Progenitor cell of endocrine pancreas (in vitro differentiated cells): Measurements from ENCODE around the gene MYEOV. TPM values are rescaled to one million over a fixed set of nuclear protein-coding genes. Genes with fewer than 3 reads are reported as not detected.

Experiments
- DNase-seq: peaks from one replicate; pipeline ENCODE4 v3.0.0; 2021; ENCODE audit warnings: low spot score; ENCODE audit not compliant: unreplicated experiment
- H3K27ac Mint-ChIP-seq: 2 replicates; pipeline ENCODE4 v1.8.0; 2021; ENCODE audit warnings: mild to moderate bottlenecking, moderate library complexity, mixed read lengths
- H3K27me3 Mint-ChIP-seq: 2 replicates; pipeline ENCODE4 v1.8.0; 2021; ENCODE audit warnings: mixed read lengths
- H3K36me3 Mint-ChIP-seq: 2 replicates; pipeline ENCODE4 v1.8.0; 2022; ENCODE audit warnings: mixed read lengths; ENCODE audit not compliant: insufficient read depth
- H3K4me1 Mint-ChIP-seq: 2 replicates; pipeline ENCODE4 v1.8.0; 2021; ENCODE audit warnings: low read depth, mixed read lengths
- H3K4me3 Mint-ChIP-seq: 2 replicates; pipeline ENCODE4 v1.8.0; 2021; ENCODE audit warnings: low read depth, mild to moderate bottlenecking, moderate library complexity, mixed read lengths
- H3K9me3 Mint-ChIP-seq: 2 replicates; pipeline ENCODE4 v1.8.0; 2021; ENCODE audit warnings: low read depth, mixed read lengths
- total RNA-seq: library from RNA; stranded (reverse); gene quantifications from 2 replicates; pipeline ENCODE4 v1.2.1, GENCODE V29; 2021
- TF ChIP-seq, protein P1 (sequence below): fragments of 200-600 bp; sonication (generic); IDR thresholded peaks from one replicate; pipeline ENCODE4 v1.5.0; 2021; ENCODE audit warnings: antibody characterized with exemption, mild to moderate bottlenecking; ENCODE audit not compliant: unreplicated experiment

Gene MYEOV
- total RNA-seq, 1 donor from 2014 or later = 0.14 TPM

DNA sequence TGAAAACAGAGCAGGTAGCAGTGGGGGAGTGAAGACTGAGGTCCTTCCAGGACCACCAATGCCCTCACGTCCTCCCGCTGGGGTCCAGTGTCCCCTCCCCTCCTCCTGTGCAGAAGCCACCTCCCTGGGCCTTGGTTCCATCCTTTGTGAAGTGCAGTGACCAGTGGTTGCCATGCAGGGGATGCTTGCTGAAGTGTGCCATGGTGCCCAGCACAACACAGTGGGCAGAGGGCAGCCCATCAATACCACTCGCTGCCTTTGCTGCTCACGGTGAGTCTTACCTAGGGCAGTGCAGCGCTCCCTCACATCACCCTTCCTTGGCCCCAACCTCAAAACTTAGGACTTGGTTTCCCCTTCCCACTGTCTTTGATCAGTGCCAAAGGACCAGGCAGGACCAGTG is 12.9 kb downstream of the MYEOV start:
- Mint-ChIP-seq H3K9me3 (no peaks in the 10 kb centered on the region), H3K27ac (no peak overlapping the region), H3K36me3 (no peaks in the 10 kb centered on the region), H3K4me3 (no peak overlapping the region), H3K27me3 (peaks cover 27% of the 10 kb centered on the region), H3K4me1 (no peaks in the 10 kb centered on the region)
- DNase-seq = no peak
- TF ChIP-seq, protein P1, sequence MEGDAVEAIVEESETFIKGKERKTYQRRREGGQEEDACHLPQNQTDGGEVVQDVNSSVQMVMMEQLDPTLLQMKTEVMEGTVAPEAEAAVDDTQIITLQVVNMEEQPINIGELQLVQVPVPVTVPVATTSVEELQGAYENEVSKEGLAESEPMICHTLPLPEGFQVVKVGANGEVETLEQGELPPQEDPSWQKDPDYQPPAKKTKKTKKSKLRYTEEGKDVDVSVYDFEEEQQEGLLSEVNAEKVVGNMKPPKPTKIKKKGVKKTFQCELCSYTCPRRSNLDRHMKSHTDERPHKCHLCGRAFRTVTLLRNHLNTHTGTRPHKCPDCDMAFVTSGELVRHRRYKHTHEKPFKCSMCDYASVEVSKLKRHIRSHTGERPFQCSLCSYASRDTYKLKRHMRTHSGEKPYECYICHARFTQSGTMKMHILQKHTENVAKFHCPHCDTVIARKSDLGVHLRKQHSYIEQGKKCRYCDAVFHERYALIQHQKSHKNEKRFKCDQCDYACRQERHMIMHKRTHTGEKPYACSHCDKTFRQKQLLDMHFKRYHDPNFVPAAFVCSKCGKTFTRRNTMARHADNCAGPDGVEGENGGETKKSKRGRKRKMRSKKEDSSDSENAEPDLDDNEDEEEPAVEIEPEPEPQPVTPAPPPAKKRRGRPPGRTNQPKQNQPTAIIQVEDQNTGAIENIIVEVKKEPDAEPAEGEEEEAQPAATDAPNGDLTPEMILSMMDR = no peak

DNA sequence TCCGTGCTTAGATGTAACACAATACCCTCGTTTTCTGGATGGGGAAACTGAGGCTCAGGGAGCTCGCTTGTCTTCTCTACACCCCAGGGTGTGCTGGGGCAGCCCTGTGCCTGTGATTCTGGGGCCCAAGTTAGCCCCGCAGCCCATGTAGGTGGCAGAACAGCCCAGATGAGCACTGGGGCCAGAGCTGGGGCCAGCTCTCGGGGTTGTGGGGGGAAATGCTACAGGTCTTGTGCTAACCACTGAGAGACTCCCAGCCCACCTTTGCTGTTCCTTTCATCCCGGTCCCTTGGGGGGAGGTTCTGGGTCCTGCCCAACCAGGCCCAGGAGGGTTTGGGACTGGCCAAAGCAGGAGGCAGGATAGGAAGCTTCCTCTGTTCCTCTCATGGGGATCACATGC is 13.5 kb downstream of the MYEOV start:
- TF ChIP-seq, protein P1 = no peak
- Mint-ChIP-seq H3K27me3 (peaks cover 29% of the 10 kb centered on the region), H3K4me1 (no peaks in the 10 kb centered on the region)

DNA sequence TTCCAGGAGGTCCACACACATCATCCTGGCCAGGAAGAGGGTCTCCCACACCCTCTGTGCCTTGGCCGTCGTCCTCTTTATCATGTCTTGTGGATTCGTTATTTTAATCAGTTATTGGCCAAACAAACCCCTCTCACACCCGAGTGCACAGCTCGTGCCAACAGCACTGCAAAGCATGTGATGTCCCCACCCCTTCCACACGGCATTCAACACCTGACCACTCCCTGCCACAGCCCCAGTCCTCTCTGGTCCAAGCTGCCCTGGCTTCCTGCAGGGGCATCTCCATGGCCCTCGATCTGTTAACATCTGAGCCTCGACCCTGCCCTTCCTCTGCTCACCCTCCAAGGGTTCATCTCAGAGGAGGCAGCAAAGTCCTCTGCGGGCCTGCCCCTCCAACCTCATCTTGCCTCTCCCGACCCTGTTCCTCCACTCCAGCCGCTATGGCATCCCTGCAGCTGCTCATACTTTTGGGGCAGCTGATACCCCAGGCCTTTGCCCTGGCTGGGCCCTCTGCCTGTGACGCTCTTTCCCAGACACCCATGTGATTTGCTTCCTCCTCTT is 14.0 kb downstream of the MYEOV start:
- TF ChIP-seq, protein P1 = no peak
- Mint-ChIP-seq H3K4me3 (no peak overlapping the region), H3K9me3 (no peaks in the 10 kb centered on the region), H3K27ac (no peak overlapping the region), H3K4me1 (no peaks in the 10 kb centered on the region), H3K36me3 (no peaks in the 10 kb centered on the region), H3K27me3 (peaks cover 26% of the 10 kb centered on the region)
- DNase-seq = no peak

More for the DNA sequence above, 13.5 kb downstream of the MYEOV start:
- no peak for DNase-seq
- Mint-ChIP-seq H3K27ac (no peak overlapping the region), H3K9me3 (no peaks in the 10 kb centered on the region), H3K36me3 (no peaks in the 10 kb centered on the region), H3K4me3 (no peak overlapping the region)

DNA sequence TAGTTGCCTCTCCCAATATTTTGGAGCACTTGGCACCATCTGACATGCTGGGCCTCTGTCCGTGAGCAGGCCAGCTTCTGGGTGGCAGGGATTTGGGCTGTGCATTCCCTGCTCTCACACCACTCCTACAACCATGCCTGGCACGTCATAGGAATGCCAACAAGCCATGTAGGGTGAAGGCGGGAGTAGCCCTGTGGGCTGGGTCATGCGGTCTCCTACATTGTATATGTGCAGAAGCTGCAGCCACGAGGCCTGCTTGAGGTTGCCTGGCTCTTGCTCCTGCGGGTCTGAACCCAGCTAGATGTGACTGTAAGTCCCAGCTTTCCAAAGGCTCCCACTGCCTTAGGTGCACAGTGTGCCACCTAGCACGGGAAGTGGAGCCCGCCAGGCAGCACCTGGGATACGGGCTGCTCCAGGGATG is 14.5 kb downstream of the MYEOV start:
- Mint-ChIP-seq H3K36me3 (no peaks in the 10 kb centered on the region), H3K9me3 (no peaks in the 10 kb centered on the region), H3K27ac (no peak overlapping the region), H3K4me3 (no peak overlapping the region), H3K4me1 (no peaks in the 10 kb centered on the region), H3K27me3 (peaks cover 26% of the 10 kb centered on the region)
- TF ChIP-seq, protein P1 = no peak
- DNase-seq = no peak

DNA sequence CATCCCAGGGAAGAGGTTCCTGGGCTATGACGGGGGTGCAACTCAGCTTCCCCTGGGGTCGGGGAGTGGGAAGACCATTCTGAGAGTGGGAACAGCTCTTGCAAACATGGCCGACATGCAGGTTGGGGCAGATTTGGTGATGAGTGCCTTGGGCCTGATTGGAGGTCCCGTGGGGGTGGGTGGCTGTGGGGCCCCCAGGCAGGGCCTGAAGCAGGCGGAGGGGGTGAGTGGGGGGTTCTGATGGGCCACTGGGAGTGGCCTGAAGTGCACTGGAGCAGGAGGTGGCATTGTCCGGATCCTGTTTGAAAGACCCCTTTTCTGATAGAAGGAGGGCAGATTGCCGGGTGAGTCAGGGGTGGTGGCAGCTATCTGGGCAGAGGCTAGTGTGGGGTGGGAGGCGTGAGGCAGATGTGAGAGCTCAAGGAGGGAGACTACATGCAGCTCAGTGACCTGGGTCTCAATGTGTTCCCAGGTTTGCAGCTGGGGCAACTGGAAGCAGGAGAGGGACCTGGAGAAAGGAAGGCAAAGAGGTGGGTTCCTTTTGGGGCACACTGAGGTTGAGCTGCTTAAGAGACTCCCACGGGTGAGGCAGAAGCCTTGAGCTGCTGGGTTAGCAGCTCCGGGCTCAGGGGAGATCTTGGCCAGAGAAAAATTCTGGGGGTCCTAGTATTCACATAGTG is 15.1 kb downstream of the MYEOV start:
- H3K27me3 Mint-ChIP-seq = peaks cover 26% of the 10 kb centered on the region
- H3K4me1 Mint-ChIP-seq = no peaks in the 10 kb centered on the region
- no peaks in the 10 kb centered on the region for H3K9me3 Mint-ChIP-seq
- DNase-seq = no peak
- TF ChIP-seq, protein P1 = no peak
- H3K4me3 Mint-ChIP-seq = no peak overlapping the region
- no peaks in the 10 kb centered on the region for H3K36me3 Mint-ChIP-seq
- H3K27ac Mint-ChIP-seq = no peak overlapping the region
